ENCODE measurements around the gene KCNH8. TPM values are rescaled to one million over a fixed set of nuclear protein-coding genes. Genes with fewer than 3 reads are reported as not detected.

The KCNH8 gene
- total and polyA plus RNA-seq, 10 of the 15 experiments (the other 5 are each of a cell fraction or from before 2014, with no cell fraction given): under 0.01 to 0.18 (median 0.07) TPM; not detected in 2

GRCh38 chr3:19539518-19540392 lies 391.4 kb downstream of the KCNH8 start (continued):
- no peak for TF ChIP-seq MYC (IDR thresholded peaks at IDR 0.05; ENCODE audit: insufficient read depth, insufficient read length, insufficient replicate concordance, low read length, severe bottlenecking)

GRCh38 chr3:19540464-19540863 lies 392.2 kb downstream of the KCNH8 start:
- BruUV-seq (replicated peaks): no TSS peak
- POLR2A ChIA-PET: no interaction called here
- in situ Hi-C loops (cut with MboI): loop anchor here (5.0 to 10.0 kb wide), 2 partner anchors 193 to 324 kb away; no protein-coding TSS in a partner anchor

More at GRCh38 chr3:19540464-19540863, 392.2 kb downstream of the KCNH8 start:
- Histone ChIP-seq H2AFZ (ENCODE audit: control insufficient read depth, low read depth, low read length) (peak overlapping the region; percentile 27), H3K27ac (ENCODE audit: control insufficient read depth, insufficient read depth) (peak overlapping the region; percentile 79), H3K9ac (ENCODE audit: control insufficient read depth, insufficient read depth, low read length) (peak overlapping the region; percentile 26; the same call in 1 of the 2 replicates), H4K20me1 (ENCODE audit: control insufficient read depth, insufficient read depth) (no peaks in the 10 kb centered on the region), H3K27me3 (replicated peaks in 1 of 2; ENCODE audit: control insufficient read depth in 2 of 2, insufficient read depth in 2 of 2, low read length in 1 of 2) (no peaks in the 10 kb centered on the region), H3K79me2 (ENCODE audit: control insufficient read depth, insufficient read depth, low read length) (no peaks in the 10 kb centered on the region), H3K4me3 (0 out of 2 replicates have a peak overlapping the region, but pooled peaks have one; percentile 33), H3K4me1 (ENCODE audit: control insufficient read depth, insufficient read depth, low read length) (peaks cover 46% of the 10 kb centered on the region), H3K36me3 (ENCODE audit: control insufficient read depth in 2 of 2, insufficient read depth in 2 of 2, low read length in 1 of 2) (no peaks in the 10 kb centered on the region), H3K4me2 (ENCODE audit: control insufficient read depth, insufficient read depth) (peak overlapping the region; percentile 56), H3K9me3 (replicated peaks; ENCODE audit: control insufficient read depth, insufficient read depth, low read length) (no peaks in the 10 kb centered on the region)
- peak; percentile 54 for TF ChIP-seq EED (IDR thresholded peaks at IDR 0.05; ENCODE audit: low read depth)
- peak; percentile 48 for TF ChIP-seq RUNX3 (IDR thresholded peaks at IDR 0.05; ENCODE audit: low read length)
- peak; percentile 36; the same call in 1 of the 2 replicates for TF ChIP-seq PKNOX1 (IDR thresholded peaks at IDR 0.05)
- no peak for TF ChIP-seq RELA (IDR thresholded peaks at IDR 0.05; ENCODE audit: borderline replicate concordance, partially characterized antibody)
- DNase-seq (ENCODE audit: low read depth, low spot score): peak; percentile 21
- WGBS (ENCODE audit: insufficient coverage, insufficient replicate concordance, low lambda C conversion rate, missing lambda C conversion rate): 49% methylated on average over 3 of the region's 3 CpGs
- ATAC-seq: peak; percentile 51
- ChIA-PET SMC1A (ENCODE audit: uncharacterized antibody, unreplicated experiment) (interaction anchor here (0.5 to 3.7 kb wide), 7 partner anchors 14 to 792 kb away, joined by 4 to 17 read pairs (median 7); no protein-coding TSS in a partner anchor), CTCF (interaction anchor here (1.4 to 4.0 kb wide), 5 partner anchors 9 to 475 kb away, joined by 3 to 51 read pairs (median 3); no protein-coding TSS in a partner anchor), RAD21 (ENCODE audit: unreplicated experiment) (interaction anchor here (1.1 to 3.5 kb wide), 3 partner anchors 192 to 326 kb away, joined by 3 to 25 read pairs (median 6); no protein-coding TSS in a partner anchor)
- FAIRE-seq: no peak
- intact Hi-C loops (cut with micrococcal nuclease; ENCODE audit: unreplicated experiment): loop anchor here (5.0 kb wide), 3 partner anchors 178 to 693 kb away; no protein-coding TSS in a partner anchor
